Measurements from ENCODE around the gene IL1R1. TPM values are rescaled to one million over a fixed set of nuclear protein-coding genes. Genes with fewer than 3 reads are reported as not detected.

IL1R1 gene
- total and polyA plus RNA-seq, 2 of the 4 experiments (the other 2 are of a cell fraction): 6.5 to 13.8 TPM

GRCh38 chr2:102116630-102117471 is 25.7 kb upstream of the IL1R1 start:
- H4K5ac ChIP-seq (ENCODE audit: low read depth, low read length): peak overlapping the region; percentile 71
- BruUV-seq (replicated peaks): no TSS peak
- peak overlapping the region; percentile 40 to 53; a peak in 2 of 4 replicates for H4K8ac ChIP-seq (ENCODE audit: low read depth in 2 of 2, low read length in 2 of 2)
- H3K18ac ChIP-seq (ENCODE audit: low read depth, low read length): peak overlapping the region; percentile 52; the same call in 1 of the 2 replicates
- H3K9me3 ChIP-seq (ENCODE audit: control insufficient read depth, insufficient read depth, low read length): no peaks in the 10 kb centered on the region
- H3K79me1 ChIP-seq (ENCODE audit: low read depth in 1 of 2, low read length in 2 of 2): peaks cover 15 to 45% of the 10 kb centered on the region in 2 experiments; a peak in 3 of 4 replicates
- ATAC-seq (ENCODE audit: low read depth): no peak
- no peaks in the 10 kb centered on the region for H3K27me3 ChIP-seq (ENCODE audit: control insufficient read depth, insufficient read depth, low read length)
- ChIA-PET CTCF (interaction anchor here (1.5 kb wide), 1 partner anchor 96 kb away, joined by 3 read pairs; no protein-coding TSS in a partner anchor), POLR2A (ENCODE audit: unreplicated experiment) (interaction anchor here (0.6 kb wide), 1 partner anchor 921 kb away, joined by 3 read pairs; no protein-coding TSS in a partner anchor)
- DNase-seq: peak; percentile 28
- H3K4ac ChIP-seq (ENCODE audit: low read depth, low read length): peak overlapping the region; percentile 75
- H3K36me3 ChIP-seq (ENCODE audit: control insufficient read depth, insufficient read depth, low read length): peaks cover 8% of the 10 kb centered on the region
- peak overlapping the region; percentile 56 for H2AK9ac ChIP-seq (replicated peaks; ENCODE audit: low read depth, low read length, poor library complexity)
- peak overlapping the region; percentile 96; the same call in 2 of the 3 replicates for H2BK15ac ChIP-seq (ENCODE audit: low read depth, low read length)
- H2AK5ac ChIP-seq (ENCODE audit: low read depth, low read length): peak overlapping the region; percentile 88
- H4K91ac ChIP-seq (ENCODE audit: insufficient read depth, low read depth, low read length): peak overlapping the region; percentile 74; the same call in 1 of the 2 replicates
- H2BK20ac ChIP-seq (ENCODE audit: low read depth, low read length): peak overlapping the region; percentile 76; the same call in 1 of the 2 replicates
- no peak overlapping the region for H3K56ac ChIP-seq (ENCODE audit: extremely low read depth, insufficient read depth, low read length)
- peak overlapping the region; percentile 13; the same call in 1 of the 2 replicates for H3K4me2 ChIP-seq (ENCODE audit: low read depth, low read length)
- WGBS, 2 experiments (ENCODE audit: extremely low coverage in 2 of 2, insufficient read length in 1 of 2): no CpG with 5 or more reads among the region's 8 CpGs
- TF ChIP-seq ELK1 (IDR thresholded peaks at IDR 0.05; ENCODE audit: borderline replicate concordance, low read depth, low read length) (no peak), RCOR1 (IDR thresholded peaks at IDR 0.05; ENCODE audit: insufficient replicate concordance, low read length) (no peak), USF2 (IDR thresholded peaks at IDR 0.05; ENCODE audit: low read depth, low read length) (no peak), CEBPB (IDR thresholded peaks at IDR 0.05; ENCODE audit: low read depth, low read length) (peak; percentile 73; the same call in 1 of the 2 replicates), MAZ (IDR thresholded peaks at IDR 0.05; ENCODE audit: borderline replicate concordance, low read depth, low read length) (no peak), CHD1 (IDR thresholded peaks at IDR 0.05; ENCODE audit: low read depth, low read length) (no peak)
- H2BK5ac ChIP-seq (ENCODE audit: low read depth, low read length, poor library complexity, severe bottlenecking): peak overlapping the region; percentile 43
- dilution Hi-C loops (cut with HindIII; ENCODE audit: low sequenced_read_pairs, unreplicated experiment): no loop called here
- peak overlapping the region; percentile 47; the same call in 1 of the 2 replicates for H3K27ac ChIP-seq (ENCODE audit: insufficient read depth, low read length)
- peak overlapping the region; percentile 27 for H2AFZ ChIP-seq (replicated peaks; ENCODE audit: low read length, poor library complexity)
- no peak overlapping the region for H3K4me3 ChIP-seq (ENCODE audit: insufficient read depth, low read depth, low read length)
- in situ Hi-C loops (cut with MboI; ENCODE audit: low sequenced_read_pairs): no loop called here
- no peaks in the 10 kb centered on the region for H4K20me1 ChIP-seq (ENCODE audit: insufficient read depth, low read length)
- H3K9me1 ChIP-seq (ENCODE audit: insufficient read depth, low read length): peaks cover 21% of the 10 kb centered on the region
- H3K14ac ChIP-seq (replicated peaks; ENCODE audit: low read depth, low read length): peak overlapping the region; percentile 81
- no peak overlapping the region for H3K9ac ChIP-seq (ENCODE audit: low read depth, low read length)
- H3K23ac ChIP-seq (ENCODE audit: low read depth, low read length): peak overlapping the region; percentile 83
- peak overlapping the region; percentile 78 for H2BK120ac ChIP-seq (ENCODE audit: low read depth, low read length)
- intact Hi-C loops (cut with micrococcal nuclease): no loop called here
- H3K4me1 ChIP-seq (ENCODE audit: control insufficient read depth, insufficient read depth, low read length): peaks cover 32% of the 10 kb centered on the region

All from IMR-90 (cell line).